ENCODE data around the gene SMG6.

SMG6 gene

DNA sequence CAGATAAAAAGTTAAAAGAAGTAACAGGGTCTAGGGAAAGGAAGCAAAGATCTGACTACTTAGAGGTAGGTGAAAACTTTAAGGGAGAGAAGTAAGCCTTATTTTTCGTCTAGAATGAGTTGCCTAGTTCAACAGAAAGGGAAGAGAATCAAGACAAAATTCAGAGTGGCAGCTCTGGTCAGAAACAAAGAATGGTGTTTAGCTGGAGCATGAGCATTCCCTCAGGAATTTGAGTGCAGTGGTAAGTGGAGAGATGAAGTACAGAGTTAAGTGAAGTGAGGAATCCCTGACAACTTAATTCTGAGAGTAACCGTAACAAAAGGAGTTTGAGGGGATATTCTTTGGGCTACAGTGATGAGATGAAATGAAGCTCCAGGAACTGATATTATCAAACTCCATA, 11.5 kb downstream of the SMG6 start (continued):
- TF ChIP-seq TSHZ2 (CRISPR knock-in tag; IDR thresholded peaks at IDR 0.05), result no peak
- TF ChIP-seq PPARA (CRISPR knock-in tag; IDR thresholded peaks at IDR 0.05; ENCODE audit: borderline replicate concordance), result no peak
- TF ChIP-seq ARNTL (CRISPR knock-in tag; IDR thresholded peaks at IDR 0.05; ENCODE audit: borderline replicate concordance, low read depth), result no peak
- TF ChIP-seq TCF4 (CRISPR knock-in tag; IDR thresholded peaks at IDR 0.05; ENCODE audit: borderline replicate concordance), result no peak
- TF ChIP-seq RARB (CRISPR knock-in tag; IDR thresholded peaks at IDR 0.05), result no peak

GRCh38 chr17:2289878-2290478, 13.6 kb downstream of the SMG6 start:
- ATAC-seq, result no peak
- TF ChIP-seq BACH2 (CRISPR knock-in tag; IDR thresholded peaks at IDR 0.05; ENCODE audit: borderline replicate concordance), result no peak
- TF ChIP-seq OSR1 (CRISPR knock-in tag; IDR thresholded peaks at IDR 0.05), result no peak
- no peak for TF ChIP-seq RARB (CRISPR knock-in tag; IDR thresholded peaks at IDR 0.05)
- TF ChIP-seq TCF4 (CRISPR knock-in tag; IDR thresholded peaks at IDR 0.05; ENCODE audit: borderline replicate concordance), result no peak
- TF ChIP-seq TOX (CRISPR knock-in tag; IDR thresholded peaks at IDR 0.05; ENCODE audit: borderline replicate concordance), result no peak
- TF ChIP-seq CSDC2 (CRISPR knock-in tag; IDR thresholded peaks at IDR 0.05), result no peak
- no peak for TF ChIP-seq ZNF8 (CRISPR knock-in tag; IDR thresholded peaks at IDR 0.05)
- no peak for TF ChIP-seq GLIS3 (CRISPR knock-in tag; IDR thresholded peaks at IDR 0.05)
- TF ChIP-seq, protein P1, sequence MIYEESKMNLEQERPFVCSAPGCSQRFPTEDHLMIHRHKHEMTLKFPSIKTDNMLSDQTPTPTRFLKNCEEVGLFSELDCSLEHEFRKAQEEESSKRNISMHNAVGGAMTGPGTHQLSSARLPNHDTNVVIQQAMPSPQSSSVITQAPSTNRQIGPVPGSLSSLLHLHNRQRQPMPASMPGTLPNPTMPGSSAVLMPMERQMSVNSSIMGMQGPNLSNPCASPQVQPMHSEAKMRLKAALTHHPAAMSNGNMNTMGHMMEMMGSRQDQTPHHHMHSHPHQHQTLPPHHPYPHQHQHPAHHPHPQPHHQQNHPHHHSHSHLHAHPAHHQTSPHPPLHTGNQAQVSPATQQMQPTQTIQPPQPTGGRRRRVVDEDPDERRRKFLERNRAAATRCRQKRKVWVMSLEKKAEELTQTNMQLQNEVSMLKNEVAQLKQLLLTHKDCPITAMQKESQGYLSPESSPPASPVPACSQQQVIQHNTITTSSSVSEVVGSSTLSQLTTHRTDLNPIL (CRISPR knock-in tag; IDR thresholded peaks at IDR 0.05; ENCODE audit: low read depth), result no peak
- TF ChIP-seq, protein P2, sequence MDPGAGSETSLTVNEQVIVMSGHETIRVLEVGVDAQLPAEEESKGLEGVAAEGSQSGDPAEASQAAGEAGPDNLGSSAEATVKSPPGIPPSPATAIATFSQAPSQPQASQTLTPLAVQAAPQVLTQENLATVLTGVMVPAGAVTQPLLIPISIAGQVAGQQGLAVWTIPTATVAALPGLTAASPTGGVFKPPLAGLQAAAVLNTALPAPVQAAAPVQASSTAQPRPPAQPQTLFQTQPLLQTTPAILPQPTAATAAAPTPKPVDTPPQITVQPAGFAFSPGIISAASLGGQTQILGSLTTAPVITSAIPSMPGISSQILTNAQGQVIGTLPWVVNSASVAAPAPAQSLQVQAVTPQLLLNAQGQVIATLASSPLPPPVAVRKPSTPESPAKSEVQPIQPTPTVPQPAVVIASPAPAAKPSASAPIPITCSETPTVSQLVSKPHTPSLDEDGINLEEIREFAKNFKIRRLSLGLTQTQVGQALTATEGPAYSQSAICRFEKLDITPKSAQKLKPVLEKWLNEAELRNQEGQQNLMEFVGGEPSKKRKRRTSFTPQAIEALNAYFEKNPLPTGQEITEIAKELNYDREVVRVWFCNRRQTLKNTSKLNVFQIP (CRISPR knock-in tag; IDR thresholded peaks at IDR 0.05; ENCODE audit: borderline replicate concordance, low read depth), result no peak
- no peak for TF ChIP-seq ZNF70 (CRISPR knock-in tag; IDR thresholded peaks at IDR 0.05)
- no peak for TF ChIP-seq PATZ1 (CRISPR knock-in tag; IDR thresholded peaks at IDR 0.05; ENCODE audit: borderline replicate concordance)
- TF ChIP-seq SNAI2 (CRISPR knock-in tag; IDR thresholded peaks at IDR 0.05), result no peak
- TF ChIP-seq ARNTL (CRISPR knock-in tag; IDR thresholded peaks at IDR 0.05; ENCODE audit: borderline replicate concordance, low read depth), result no peak
- no peak for TF ChIP-seq ZFP30 (CRISPR knock-in tag; IDR thresholded peaks at IDR 0.05)
- TF ChIP-seq ZFP3 (CRISPR knock-in tag; IDR thresholded peaks at IDR 0.05), result no peak
- no peak for TF ChIP-seq ISL1 (CRISPR knock-in tag; IDR thresholded peaks at IDR 0.05)
- TF ChIP-seq CSRNP3 (CRISPR knock-in tag; IDR thresholded peaks at IDR 0.05), result no peak
- no peak for TF ChIP-seq PPARA (CRISPR knock-in tag; IDR thresholded peaks at IDR 0.05; ENCODE audit: borderline replicate concordance)
- TF ChIP-seq ESRRG (CRISPR knock-in tag; IDR thresholded peaks at IDR 0.05), result no peak

- no peak for ATAC-seq
Observed at GRCh38 chr17:2283302-2283701, 20.3 kb downstream of the SMG6 start.

More at GRCh38 chr17:2283302-2283701, 20.3 kb downstream of the SMG6 start:
- TF ChIP-seq SNAI2 (CRISPR knock-in tag; IDR thresholded peaks at IDR 0.05), result no peak
- no peak for TF ChIP-seq PPARA (CRISPR knock-in tag; IDR thresholded peaks at IDR 0.05; ENCODE audit: borderline replicate concordance)
- no peak for TF ChIP-seq CSDC2 (CRISPR knock-in tag; IDR thresholded peaks at IDR 0.05)
- no peak for TF ChIP-seq GLIS3 (CRISPR knock-in tag; IDR thresholded peaks at IDR 0.05)
- no peak for TF ChIP-seq ZNF8 (CRISPR knock-in tag; IDR thresholded peaks at IDR 0.05)
- no peak for TF ChIP-seq ZNF565 (CRISPR knock-in tag; conservative IDR thresholded peaks at IDR 0.05; ENCODE audit: low read depth)
- no peak for TF ChIP-seq ARNTL (CRISPR knock-in tag; IDR thresholded peaks at IDR 0.05; ENCODE audit: borderline replicate concordance, low read depth)
- TF ChIP-seq ZNF70 (CRISPR knock-in tag; IDR thresholded peaks at IDR 0.05), result no peak
- TF ChIP-seq ZFP3 (CRISPR knock-in tag; IDR thresholded peaks at IDR 0.05), result no peak
- no peak for TF ChIP-seq ZFP30 (CRISPR knock-in tag; IDR thresholded peaks at IDR 0.05)
